ENCODE measurements around the gene EDC4.
A peak's percentile ranks its signal among the peaks of the same experiment; 100 is the strongest.

EDC4 gene

GRCh38 chr16:67928561-67929364 is 55.9 kb downstream of the EDC4 start:
- no peak for TF ChIP-seq ISL1 (CRISPR knock-in tag; IDR thresholded peaks at IDR 0.05)
- no peak for TF ChIP-seq ZNF70 (CRISPR knock-in tag; IDR thresholded peaks at IDR 0.05)
- no peak for TF ChIP-seq GLIS3 (CRISPR knock-in tag; IDR thresholded peaks at IDR 0.05)
- TF ChIP-seq TOX (CRISPR knock-in tag; IDR thresholded peaks at IDR 0.05; ENCODE audit: borderline replicate concordance): no peak
- TF ChIP-seq PATZ1 (CRISPR knock-in tag; IDR thresholded peaks at IDR 0.05; ENCODE audit: borderline replicate concordance): no peak
- peak; percentile 86 for ATAC-seq

- TF ChIP-seq CSDC2 (CRISPR knock-in tag; IDR thresholded peaks at IDR 0.05) (no peak), PPARA (CRISPR knock-in tag; IDR thresholded peaks at IDR 0.05; ENCODE audit: borderline replicate concordance) (no peak), CSRNP3 (CRISPR knock-in tag; IDR thresholded peaks at IDR 0.05) (no peak), ZNF565 (CRISPR knock-in tag; conservative IDR thresholded peaks at IDR 0.05; ENCODE audit: low read depth) (no peak), ARNTL (CRISPR knock-in tag; IDR thresholded peaks at IDR 0.05; ENCODE audit: borderline replicate concordance, low read depth) (no peak), ISL1 (CRISPR knock-in tag; IDR thresholded peaks at IDR 0.05) (no peak), BACH2 (CRISPR knock-in tag; IDR thresholded peaks at IDR 0.05; ENCODE audit: borderline replicate concordance) (no peak), TCF4 (CRISPR knock-in tag; IDR thresholded peaks at IDR 0.05; ENCODE audit: borderline replicate concordance) (no peak), TOX (CRISPR knock-in tag; IDR thresholded peaks at IDR 0.05; ENCODE audit: borderline replicate concordance) (no peak), ZFP3 (CRISPR knock-in tag; IDR thresholded peaks at IDR 0.05) (no peak), OSR1 (CRISPR knock-in tag; IDR thresholded peaks at IDR 0.05) (no peak), GLIS3 (CRISPR knock-in tag; IDR thresholded peaks at IDR 0.05) (no peak), ZNF70 (CRISPR knock-in tag; IDR thresholded peaks at IDR 0.05) (no peak), ZC3H10 (CRISPR knock-in tag; IDR thresholded peaks at IDR 0.05) (no peak), RARB (CRISPR knock-in tag; IDR thresholded peaks at IDR 0.05) (no peak), TSHZ2 (CRISPR knock-in tag; IDR thresholded peaks at IDR 0.05) (no peak), PATZ1 (CRISPR knock-in tag; IDR thresholded peaks at IDR 0.05; ENCODE audit: borderline replicate concordance) (no peak)
- ATAC-seq: no peak
These were observed 57.3 kb downstream of the EDC4 start for GRCh38 chr16:67930191-67930590.

- no peak for ATAC-seq
- TF ChIP-seq TSHZ2 (CRISPR knock-in tag; IDR thresholded peaks at IDR 0.05): no peak
- TF ChIP-seq RARB (CRISPR knock-in tag; IDR thresholded peaks at IDR 0.05): no peak
- TF ChIP-seq CREB5 (CRISPR knock-in tag; IDR thresholded peaks at IDR 0.05; ENCODE audit: low read depth): no peak
- no peak for TF ChIP-seq OSR1 (CRISPR knock-in tag; IDR thresholded peaks at IDR 0.05)
- no peak for TF ChIP-seq PATZ1 (CRISPR knock-in tag; IDR thresholded peaks at IDR 0.05; ENCODE audit: borderline replicate concordance)
- TF ChIP-seq ISL1 (CRISPR knock-in tag; IDR thresholded peaks at IDR 0.05): no peak
- no peak for TF ChIP-seq CSRNP3 (CRISPR knock-in tag; IDR thresholded peaks at IDR 0.05)
- no peak for TF ChIP-seq TOX (CRISPR knock-in tag; IDR thresholded peaks at IDR 0.05; ENCODE audit: borderline replicate concordance)
- TF ChIP-seq PPARA (CRISPR knock-in tag; IDR thresholded peaks at IDR 0.05; ENCODE audit: borderline replicate concordance): no peak
These were observed 57.9 kb downstream of the EDC4 start for GRCh38 chr16:67930678-67931211.
